ENCODE data around the gene KLHL18.

Gene KLHL18

DNA sequence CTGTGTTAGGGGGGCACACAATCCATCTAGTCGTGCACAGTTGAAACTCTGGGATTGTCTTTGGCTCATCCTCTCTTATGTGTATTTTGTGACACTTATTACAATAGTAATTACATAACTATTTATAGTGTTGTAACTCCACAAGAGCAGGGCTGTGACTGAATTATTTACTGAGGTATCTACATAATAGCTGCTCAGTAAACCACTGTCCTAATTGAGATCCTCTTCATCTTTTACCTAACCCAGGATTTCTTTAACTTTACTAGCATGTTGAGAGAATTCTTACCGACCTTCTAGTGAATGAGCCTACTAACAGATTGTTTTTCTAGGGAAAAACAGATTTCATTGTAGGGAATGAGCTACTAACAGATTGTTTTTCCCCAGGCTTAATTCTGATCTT is 11.1 kb downstream of the KLHL18 start:
- no peak for DNase-seq (ENCODE audit: insufficient read length, low spot score)
- TF ChIP-seq, protein P1, sequence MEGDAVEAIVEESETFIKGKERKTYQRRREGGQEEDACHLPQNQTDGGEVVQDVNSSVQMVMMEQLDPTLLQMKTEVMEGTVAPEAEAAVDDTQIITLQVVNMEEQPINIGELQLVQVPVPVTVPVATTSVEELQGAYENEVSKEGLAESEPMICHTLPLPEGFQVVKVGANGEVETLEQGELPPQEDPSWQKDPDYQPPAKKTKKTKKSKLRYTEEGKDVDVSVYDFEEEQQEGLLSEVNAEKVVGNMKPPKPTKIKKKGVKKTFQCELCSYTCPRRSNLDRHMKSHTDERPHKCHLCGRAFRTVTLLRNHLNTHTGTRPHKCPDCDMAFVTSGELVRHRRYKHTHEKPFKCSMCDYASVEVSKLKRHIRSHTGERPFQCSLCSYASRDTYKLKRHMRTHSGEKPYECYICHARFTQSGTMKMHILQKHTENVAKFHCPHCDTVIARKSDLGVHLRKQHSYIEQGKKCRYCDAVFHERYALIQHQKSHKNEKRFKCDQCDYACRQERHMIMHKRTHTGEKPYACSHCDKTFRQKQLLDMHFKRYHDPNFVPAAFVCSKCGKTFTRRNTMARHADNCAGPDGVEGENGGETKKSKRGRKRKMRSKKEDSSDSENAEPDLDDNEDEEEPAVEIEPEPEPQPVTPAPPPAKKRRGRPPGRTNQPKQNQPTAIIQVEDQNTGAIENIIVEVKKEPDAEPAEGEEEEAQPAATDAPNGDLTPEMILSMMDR (IDR thresholded peaks at IDR 0.05; ENCODE audit: insufficient read depth, missing control alignments), result no peak
- no peak for FAIRE-seq

DNA sequence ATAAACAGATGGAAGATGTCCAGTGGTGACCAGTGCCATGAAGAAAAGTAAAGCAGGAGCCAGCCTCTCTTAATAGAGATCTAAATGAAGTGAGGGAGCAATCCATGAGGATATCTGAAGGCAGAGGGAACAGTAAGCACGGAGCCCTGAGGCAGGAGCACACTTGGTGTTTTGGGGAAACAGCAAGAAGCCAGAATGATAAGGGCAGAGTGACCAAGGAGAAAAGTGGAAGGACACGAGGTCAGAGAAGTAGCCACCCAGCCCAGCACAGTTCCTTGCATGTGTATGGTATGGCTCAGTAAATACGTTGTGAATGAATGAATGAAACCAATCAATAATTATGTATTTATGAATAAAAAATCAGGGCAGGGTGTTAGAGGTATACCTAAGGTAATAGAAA is 11.6 kb downstream of the KLHL18 start:
- TF ChIP-seq, protein P1 (IDR thresholded peaks at IDR 0.05; ENCODE audit: insufficient read depth, missing control alignments), result no peak
- FAIRE-seq, result no peak
- DNase-seq (ENCODE audit: insufficient read length, low spot score), result no peak

DNA sequence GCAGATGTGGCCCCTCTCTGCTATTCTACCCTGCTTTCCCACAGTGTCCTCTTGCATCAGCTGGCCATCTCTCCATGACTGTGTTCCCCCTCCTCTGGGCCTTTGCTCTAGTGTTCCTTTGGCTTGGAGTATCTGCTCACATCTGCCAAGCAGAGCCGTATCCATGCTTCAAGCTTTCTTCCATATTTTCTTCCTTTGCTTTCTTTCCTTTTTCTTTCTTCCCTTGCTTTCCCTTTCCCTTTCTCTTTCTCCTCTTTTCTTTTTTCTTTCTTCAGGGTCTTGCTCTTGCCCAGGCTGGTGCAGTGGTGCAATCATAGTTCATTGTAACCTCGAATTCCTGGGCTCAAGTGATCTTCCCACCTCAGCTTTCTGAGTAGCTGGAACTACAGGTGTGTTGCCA is 12.6 kb downstream of the KLHL18 start:
- FAIRE-seq, result no peak
- TF ChIP-seq, protein P1 (IDR thresholded peaks at IDR 0.05; ENCODE audit: insufficient read depth, missing control alignments), result no peak

DNA sequence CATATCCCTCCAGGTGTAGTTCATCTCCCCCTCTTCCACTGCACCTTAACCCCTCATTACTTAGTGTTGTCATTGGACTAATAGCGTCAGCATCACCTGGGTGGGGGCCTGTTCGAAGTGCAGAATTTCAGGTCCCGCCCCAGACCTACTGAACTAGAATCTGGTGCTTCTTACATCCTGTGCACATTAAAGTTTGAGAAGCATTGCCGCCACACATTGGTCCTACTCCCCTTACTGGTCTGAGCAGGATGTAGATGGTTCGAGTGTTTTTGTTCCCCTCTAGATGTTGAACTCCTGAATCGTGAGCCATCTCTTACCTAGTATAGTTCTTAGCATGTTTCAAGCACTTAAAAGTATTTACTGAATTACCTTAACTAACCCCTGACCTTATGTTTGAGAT is 13.2 kb downstream of the KLHL18 start:
- DNase-seq (ENCODE audit: insufficient read length, low spot score) (no peak), FAIRE-seq (peak; percentile 80)
- TF ChIP-seq, protein P1 (IDR thresholded peaks at IDR 0.05; ENCODE audit: insufficient read depth, missing control alignments), result no peak

More for the DNA sequence above, 12.6 kb downstream of the KLHL18 start:
- no peak for DNase-seq (ENCODE audit: insufficient read length, low spot score)

DNA sequence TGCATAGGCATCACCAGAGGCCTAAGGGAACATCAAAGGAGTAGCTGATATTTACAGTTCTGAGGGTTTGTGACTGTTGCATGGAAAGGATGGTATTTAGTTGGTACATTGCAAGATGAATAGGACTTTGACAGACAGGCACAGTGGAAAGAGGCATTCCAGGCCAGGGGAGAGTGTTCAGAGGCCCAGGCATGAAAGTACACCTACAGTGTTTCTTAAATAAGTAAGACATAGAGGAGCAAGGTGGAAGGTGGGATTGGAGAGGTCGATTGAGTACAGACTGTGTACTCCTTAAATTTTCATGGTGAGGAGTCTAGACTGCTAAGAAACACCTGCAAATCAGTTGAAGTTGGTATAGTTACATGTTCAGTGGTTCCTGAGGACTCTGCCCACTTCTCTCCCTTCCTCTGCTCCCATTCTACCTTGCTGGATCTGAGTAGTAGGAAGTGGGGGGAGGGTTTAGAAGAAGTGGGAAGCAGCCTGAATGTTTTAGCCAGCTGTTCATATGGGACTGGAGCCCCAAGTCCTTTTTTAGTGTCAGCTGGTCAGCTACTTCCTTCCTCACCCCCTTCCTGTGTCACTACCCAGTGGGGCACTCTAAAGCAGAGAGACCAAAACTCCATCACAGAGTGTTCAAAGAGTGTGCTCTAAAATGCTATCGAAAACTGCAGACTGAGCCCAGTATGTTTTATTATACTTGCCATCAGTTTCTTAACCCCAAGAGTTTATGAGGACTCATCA is 14.0 kb downstream of the KLHL18 start:
- TF ChIP-seq, protein P1 (IDR thresholded peaks at IDR 0.05; ENCODE audit: insufficient read depth, missing control alignments), result no peak
- DNase-seq (ENCODE audit: insufficient read length, low spot score) (no peak), FAIRE-seq (no peak)

DNA sequence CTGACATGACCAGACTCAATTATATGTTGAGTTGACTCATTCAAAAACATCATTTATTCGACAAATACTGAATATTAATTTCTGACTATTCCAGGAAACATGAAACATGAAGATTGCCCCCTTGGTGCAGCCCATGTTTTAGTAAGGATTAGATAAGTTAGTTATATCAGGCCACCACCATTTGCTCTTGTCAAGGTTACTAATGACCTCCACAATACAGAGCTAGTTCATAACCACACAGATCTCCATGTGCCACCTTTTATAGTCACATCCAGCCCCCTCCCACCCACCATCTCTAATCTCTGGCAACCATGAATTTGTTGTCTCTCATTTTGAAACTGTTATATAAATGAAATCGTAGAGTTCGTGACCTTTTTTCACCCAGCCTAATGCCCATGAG is 15.7 kb downstream of the KLHL18 start:
- no peak for DNase-seq (ENCODE audit: insufficient read length, low spot score)
- TF ChIP-seq, protein P1 (IDR thresholded peaks at IDR 0.05; ENCODE audit: insufficient read depth, missing control alignments), result no peak
- no peak for FAIRE-seq

Measured in D721Med (cell line).